ENCODE data around the gene FUT8.

DNA sequence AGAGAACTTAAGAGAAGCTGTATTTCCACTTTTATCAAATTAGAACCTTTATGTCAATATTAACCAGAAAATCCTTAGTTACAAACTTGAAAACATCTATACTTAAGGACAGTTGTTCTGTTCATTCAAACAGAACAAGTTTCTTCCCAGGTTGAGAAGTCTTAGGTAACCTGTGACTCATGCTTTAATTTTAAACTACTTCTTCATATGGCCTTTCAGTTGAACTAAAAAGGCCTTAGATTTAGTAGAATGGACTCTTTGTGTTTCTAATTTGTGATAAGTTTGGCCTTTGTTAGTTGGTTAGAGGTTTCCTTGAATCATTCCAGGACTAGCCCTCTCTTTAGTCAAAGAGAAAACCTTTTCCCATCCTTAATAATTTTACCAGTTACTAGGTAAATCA, 274.2 kb downstream of the FUT8 start:
- TF ChIP-seq CTCF (IDR thresholded peaks at IDR 0.05), result no peak
- TF ChIP-seq EP300 (IDR thresholded peaks at IDR 0.05), result no peak
- no peak for TF ChIP-seq POLR2A (IDR thresholded peaks at IDR 0.05)
